ENCODE data around the gene EEF2K. TPM values are rescaled to one million over a fixed set of nuclear protein-coding genes. Genes with fewer than 3 reads are reported as not detected.
A peak's percentile ranks its signal among the peaks of the same experiment; 100 is the strongest.

The EEF2K gene
- polyA plus RNA-seq, 4 donors, result 2.4 to 23.5 (median 5.8) TPM

DNA sequence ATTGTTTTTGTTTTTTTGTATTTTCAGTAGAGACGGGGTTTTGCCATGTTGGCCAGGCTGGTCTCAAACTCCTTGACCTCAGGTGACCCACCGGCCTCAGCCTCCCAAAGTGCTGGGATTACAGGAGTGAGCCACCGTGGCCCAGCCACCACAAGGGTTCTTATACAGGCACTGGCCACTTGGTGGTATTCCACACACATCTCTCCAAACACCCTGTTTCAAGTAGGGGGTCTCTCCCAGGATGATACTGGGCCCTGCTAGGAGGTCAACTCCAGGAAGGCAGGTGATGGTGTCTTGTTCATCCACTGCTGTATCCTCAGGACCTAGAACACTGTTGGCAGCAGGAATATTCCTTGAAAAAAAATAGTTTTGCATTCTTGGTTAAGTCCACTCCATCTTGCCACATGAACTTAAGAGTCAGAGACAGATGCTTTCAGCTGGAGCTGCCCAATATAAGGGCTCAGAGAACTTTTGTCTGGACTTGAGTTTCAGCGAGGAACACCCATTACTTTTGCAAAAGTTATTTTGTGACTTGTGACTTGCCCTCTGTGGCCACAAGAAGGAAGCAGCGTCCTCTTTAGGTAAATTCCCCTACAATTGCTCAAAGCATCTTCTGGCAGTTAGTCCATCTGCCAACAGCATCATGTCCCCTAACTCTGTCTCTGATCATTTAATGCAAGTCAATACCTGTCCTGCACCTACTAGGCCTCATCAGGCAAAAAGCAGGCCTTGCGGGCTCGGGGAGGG is 7.4 kb upstream of the EEF2K start:
- no peak for FAIRE-seq
- WGBS, 3 donors, result 75 to 79% (median 78%) methylated on average over 7 of the region's 7 CpGs
- Histone ChIP-seq H3K9me3 (ENCODE audit: control insufficient read depth in 2 of 2, insufficient read depth in 1 of 2, low read depth in 1 of 2, low read length in 1 of 2) (no peaks in the 10 kb centered on the region), H3K36me3 (ENCODE audit: control insufficient read depth in 3 of 3, insufficient read depth in 2 of 3, low read depth in 1 of 3, low read length in 3 of 3) (no peaks in the 10 kb centered on the region), H3K27me3 (ENCODE audit: control insufficient read depth in 3 of 3, insufficient read depth in 3 of 3, low read length in 3 of 3) (no peaks in the 10 kb centered on the region), H3K4me3 (ENCODE audit: low read depth in 1 of 3, low read length in 3 of 3) (no peak overlapping the region), H3K4me1 (ENCODE audit: control insufficient read depth in 3 of 3, insufficient read depth in 2 of 3, low read depth in 1 of 3, low read length in 2 of 3) (peaks cover 0 to 2% (median 0%) of the 10 kb centered on the region in 3 donors), H3K27ac (ENCODE audit: low read depth in 1 of 3, low read length in 2 of 3) (peak overlapping the region in 1 of 3 donors; percentile 58)
- DNase-seq, result no peak

DNA sequence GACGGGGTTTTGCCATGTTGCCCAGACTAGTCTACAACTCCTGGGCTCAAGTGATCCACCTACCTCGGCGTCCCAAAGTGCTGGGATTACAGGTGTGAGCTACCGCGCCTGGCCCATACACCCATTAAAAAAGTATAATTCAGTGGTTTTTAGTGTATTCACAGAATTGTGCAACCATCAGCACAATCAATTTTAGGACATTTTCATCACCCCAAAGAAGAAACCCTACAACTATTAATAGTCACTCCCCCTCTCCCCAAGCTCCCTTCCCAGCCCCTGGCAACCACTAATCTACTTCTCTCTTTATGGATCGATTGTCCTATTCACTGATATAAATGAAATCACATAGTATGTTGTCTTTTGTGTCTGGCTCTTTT is 3.8 kb upstream of the EEF2K start:
- FAIRE-seq, result no peak
- no peaks in the 10 kb centered on the region for H3K9me3 ChIP-seq (ENCODE audit: control insufficient read depth in 2 of 2, insufficient read depth in 1 of 2, low read depth in 1 of 2, low read length in 1 of 2)
- H3K4me1 ChIP-seq (ENCODE audit: control insufficient read depth in 3 of 3, insufficient read depth in 2 of 3, low read depth in 1 of 3, low read length in 2 of 3), result peaks cover 0 to 9% (median 0%) of the 10 kb centered on the region in 3 donors
- H3K27me3 ChIP-seq (ENCODE audit: control insufficient read depth in 3 of 3, insufficient read depth in 3 of 3, low read length in 3 of 3), result no peaks in the 10 kb centered on the region
- DNase-seq, result no peak
- no peaks in the 10 kb centered on the region for H3K36me3 ChIP-seq (ENCODE audit: control insufficient read depth in 3 of 3, insufficient read depth in 2 of 3, low read depth in 1 of 3, low read length in 3 of 3)
- H3K4me3 ChIP-seq (ENCODE audit: low read depth in 1 of 3, low read length in 3 of 3), result no peak overlapping the region
- WGBS, 3 donors, result 78 to 92% (median 82%) methylated on average over 6 of the region's 6 CpGs
- H3K27ac ChIP-seq (ENCODE audit: low read depth in 1 of 3, low read length in 2 of 3), result peak overlapping the region in 1 of 3 donors; percentile 23

DNA sequence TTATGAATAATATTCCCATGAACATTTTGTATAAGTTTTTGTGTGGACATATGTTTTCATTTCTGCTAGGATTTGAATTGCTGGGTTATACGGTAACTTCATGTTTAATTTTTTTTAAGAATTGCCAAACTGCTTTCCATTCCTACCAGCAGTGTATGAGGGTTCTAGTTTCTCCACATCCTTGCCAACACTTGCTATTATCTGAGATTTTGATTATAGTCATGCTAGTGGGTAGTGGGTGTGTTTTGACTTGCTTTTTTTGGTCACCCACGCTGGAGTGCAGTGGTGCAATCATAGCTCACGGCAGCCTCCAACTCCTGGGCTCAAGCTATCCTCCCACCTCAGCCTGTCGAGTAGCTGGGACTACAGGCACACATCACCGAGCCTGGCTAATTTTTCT is 3.0 kb upstream of the EEF2K start:
- DNase-seq (no peak), FAIRE-seq (no peak)
- 85 to 90% (median 89%) methylated on average over 5 of the region's 5 CpGs for WGBS, 3 donors
- Histone ChIP-seq H3K4me1 (ENCODE audit: control insufficient read depth in 3 of 3, insufficient read depth in 2 of 3, low read depth in 1 of 3, low read length in 2 of 3) (peaks cover 0 to 9% (median 5%) of the 10 kb centered on the region in 3 donors), H3K27me3 (ENCODE audit: control insufficient read depth in 3 of 3, insufficient read depth in 3 of 3, low read length in 3 of 3) (no peaks in the 10 kb centered on the region), H3K27ac (ENCODE audit: low read depth in 1 of 3, low read length in 2 of 3) (no peak overlapping the region), H3K4me3 (ENCODE audit: low read depth in 1 of 3, low read length in 3 of 3) (no peak overlapping the region), H3K9me3 (ENCODE audit: control insufficient read depth in 2 of 2, insufficient read depth in 1 of 2, low read depth in 1 of 2, low read length in 1 of 2) (no peaks in the 10 kb centered on the region), H3K36me3 (ENCODE audit: control insufficient read depth in 3 of 3, insufficient read depth in 2 of 3, low read depth in 1 of 3, low read length in 3 of 3) (peaks cover 0 to 2% (median 0%) of the 10 kb centered on the region in 3 donors)

DNA sequence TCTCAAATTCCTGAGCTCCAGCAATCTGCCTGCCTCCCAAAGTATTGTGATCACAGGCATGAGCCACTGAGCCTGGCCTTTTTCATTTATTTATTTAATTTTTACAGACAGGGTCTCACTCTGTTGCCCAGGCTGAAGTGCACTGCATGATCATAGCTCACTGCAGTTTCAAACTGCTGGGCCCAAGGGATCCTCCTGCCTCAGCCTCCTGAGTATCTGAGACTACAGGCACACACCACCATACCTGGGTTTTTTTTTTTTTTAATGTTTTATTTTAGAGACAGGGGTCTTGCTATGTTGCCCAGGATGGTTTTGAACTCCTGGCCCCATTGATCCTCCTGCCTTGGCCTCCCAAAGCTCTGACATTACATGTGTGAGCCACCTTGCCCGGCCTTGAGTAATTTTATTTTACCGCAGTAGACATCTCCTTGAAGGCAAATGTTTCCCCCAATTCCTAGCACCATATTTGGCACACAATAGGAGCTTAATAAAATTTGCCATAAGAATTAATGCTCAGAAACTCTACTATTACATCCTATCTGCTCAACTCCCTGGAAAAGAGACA is 1.9 kb upstream of the EEF2K start:
- Histone ChIP-seq H3K4me3 (ENCODE audit: low read depth in 1 of 3, low read length in 3 of 3) (no peak overlapping the region), H3K27ac (ENCODE audit: low read depth in 1 of 3, low read length in 2 of 3) (no peak overlapping the region), H3K27me3 (ENCODE audit: control insufficient read depth in 3 of 3, insufficient read depth in 3 of 3, low read length in 3 of 3) (no peaks in the 10 kb centered on the region), H3K9me3 (ENCODE audit: control insufficient read depth in 2 of 2, insufficient read depth in 1 of 2, low read depth in 1 of 2, low read length in 1 of 2) (no peaks in the 10 kb centered on the region), H3K36me3 (ENCODE audit: control insufficient read depth in 3 of 3, insufficient read depth in 2 of 3, low read depth in 1 of 3, low read length in 3 of 3) (peaks cover 0 to 3% (median 0%) of the 10 kb centered on the region in 3 donors), H3K4me1 (ENCODE audit: control insufficient read depth in 3 of 3, insufficient read depth in 2 of 3, low read depth in 1 of 3, low read length in 2 of 3) (peaks cover 0 to 9% (median 5%) of the 10 kb centered on the region in 3 donors)
- DNase-seq, result no peak
- FAIRE-seq, result no peak
- WGBS, 3 donors, result 96 to 100% (median 99%) methylated on average over 2 of the region's 2 CpGs

DNA sequence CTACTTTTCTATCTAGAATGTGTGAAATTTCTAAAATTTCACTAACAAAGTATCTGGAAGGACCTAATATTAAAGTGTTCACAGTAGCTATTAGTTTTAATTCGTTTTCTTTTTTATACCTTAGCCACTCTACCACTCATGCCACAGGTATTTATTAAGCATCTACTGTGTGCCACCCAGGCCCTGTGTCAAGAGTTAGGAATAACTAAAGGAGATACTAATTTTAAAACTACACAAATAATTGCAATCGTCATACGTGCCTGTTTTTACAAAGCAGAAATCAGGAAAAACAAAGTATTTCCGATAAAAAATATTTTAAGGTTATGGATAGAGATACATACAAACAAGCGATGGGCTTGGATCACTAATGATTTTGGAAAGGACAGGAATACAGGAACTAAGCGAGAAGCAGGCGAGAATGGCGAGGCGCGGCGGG is 483 bp upstream of the EEF2K start:
- Histone ChIP-seq H3K27ac (ENCODE audit: low read depth in 1 of 3, low read length in 2 of 3) (peak overlapping the region; percentile 5 to 91 (median 89)), H3K4me1 (ENCODE audit: control insufficient read depth in 3 of 3, insufficient read depth in 2 of 3, low read depth in 1 of 3, low read length in 2 of 3) (peaks cover 0 to 9% (median 5%) of the 10 kb centered on the region in 3 donors), H3K36me3 (ENCODE audit: control insufficient read depth in 3 of 3, insufficient read depth in 2 of 3, low read depth in 1 of 3, low read length in 3 of 3) (peaks cover 0 to 14% (median 0%) of the 10 kb centered on the region in 3 donors), H3K27me3 (ENCODE audit: control insufficient read depth in 3 of 3, insufficient read depth in 3 of 3, low read length in 3 of 3) (no peaks in the 10 kb centered on the region), H3K4me3 (ENCODE audit: low read depth in 1 of 3, low read length in 3 of 3) (peak overlapping the region in 2 of 3 donors; percentile 44 to 78), H3K9me3 (ENCODE audit: control insufficient read depth in 2 of 2, insufficient read depth in 1 of 2, low read depth in 1 of 2, low read length in 1 of 2) (no peaks in the 10 kb centered on the region)
- WGBS, 3 donors, result 3 to 8% (median 7%) methylated on average over 11 of the region's 11 CpGs
- no peak for FAIRE-seq
- no peak for DNase-seq

DNA sequence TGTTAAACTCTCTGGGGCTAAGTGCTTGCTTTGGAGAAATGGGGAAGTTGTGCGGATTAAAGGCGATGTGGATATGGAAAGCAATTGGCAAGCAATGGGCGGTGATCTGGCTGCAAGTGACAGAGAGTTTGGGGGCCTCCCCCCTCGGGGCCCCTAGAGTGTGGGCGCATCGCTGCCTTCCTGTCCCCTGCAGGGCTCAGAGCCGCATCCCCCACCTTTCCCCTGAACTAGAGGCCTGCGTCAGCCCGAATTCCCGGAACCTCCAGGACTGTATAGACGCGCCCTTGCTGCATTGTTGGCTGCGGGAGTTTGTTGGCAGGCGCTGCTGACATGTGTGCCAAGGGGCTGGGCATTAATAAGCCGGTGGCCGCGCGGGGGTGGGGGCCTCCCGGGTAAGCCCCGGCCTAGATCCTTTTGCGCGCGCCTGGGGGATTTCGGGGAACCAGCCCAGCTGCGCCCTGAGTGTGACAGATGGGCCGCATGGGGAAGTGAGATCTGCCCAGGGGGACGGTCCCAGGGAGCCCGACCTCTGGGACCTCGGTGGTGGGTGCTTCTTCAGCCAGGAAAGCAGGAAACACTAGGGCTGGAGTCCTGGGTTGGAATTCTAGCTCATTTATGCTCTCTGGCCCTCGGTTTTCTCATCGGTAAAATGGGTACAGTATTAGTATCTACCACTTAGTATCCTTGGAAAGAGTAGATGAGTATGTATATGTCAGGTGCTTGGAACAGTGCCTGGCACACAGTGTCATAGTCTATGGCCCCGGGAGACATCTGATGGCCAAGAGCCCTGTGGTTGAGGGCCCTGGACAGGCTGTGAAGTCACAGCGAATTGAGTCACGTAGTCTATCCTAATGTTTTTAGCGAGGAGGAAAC is 1.0 kb downstream of the EEF2K start:
- DNase-seq (peak; percentile 62 to 71), FAIRE-seq (no peak)
- H3K4me3 ChIP-seq (ENCODE audit: low read depth in 1 of 3, low read length in 3 of 3), result peak overlapping the region; percentile 72 to 87 (median 78)
- 7 to 10% (median 8%) methylated on average over 33 to 35 of the region's 35 CpGs for WGBS, 3 donors
- H3K27me3 ChIP-seq (ENCODE audit: control insufficient read depth in 3 of 3, insufficient read depth in 3 of 3, low read length in 3 of 3), result no peaks in the 10 kb centered on the region
- H3K4me1 ChIP-seq (ENCODE audit: control insufficient read depth in 3 of 3, insufficient read depth in 2 of 3, low read depth in 1 of 3, low read length in 2 of 3), result peaks cover 0 to 9% (median 5%) of the 10 kb centered on the region in 3 donors
- no peaks in the 10 kb centered on the region for H3K9me3 ChIP-seq (ENCODE audit: control insufficient read depth in 2 of 2, insufficient read depth in 1 of 2, low read depth in 1 of 2, low read length in 1 of 2)
- H3K36me3 ChIP-seq (ENCODE audit: control insufficient read depth in 3 of 3, insufficient read depth in 2 of 3, low read depth in 1 of 3, low read length in 3 of 3), result peaks cover 0 to 24% (median 0%) of the 10 kb centered on the region in 3 donors
- peak overlapping the region in 2 of 3 donors; percentile 88 to 89 for H3K27ac ChIP-seq (ENCODE audit: low read depth in 1 of 3, low read length in 2 of 3)

DNA sequence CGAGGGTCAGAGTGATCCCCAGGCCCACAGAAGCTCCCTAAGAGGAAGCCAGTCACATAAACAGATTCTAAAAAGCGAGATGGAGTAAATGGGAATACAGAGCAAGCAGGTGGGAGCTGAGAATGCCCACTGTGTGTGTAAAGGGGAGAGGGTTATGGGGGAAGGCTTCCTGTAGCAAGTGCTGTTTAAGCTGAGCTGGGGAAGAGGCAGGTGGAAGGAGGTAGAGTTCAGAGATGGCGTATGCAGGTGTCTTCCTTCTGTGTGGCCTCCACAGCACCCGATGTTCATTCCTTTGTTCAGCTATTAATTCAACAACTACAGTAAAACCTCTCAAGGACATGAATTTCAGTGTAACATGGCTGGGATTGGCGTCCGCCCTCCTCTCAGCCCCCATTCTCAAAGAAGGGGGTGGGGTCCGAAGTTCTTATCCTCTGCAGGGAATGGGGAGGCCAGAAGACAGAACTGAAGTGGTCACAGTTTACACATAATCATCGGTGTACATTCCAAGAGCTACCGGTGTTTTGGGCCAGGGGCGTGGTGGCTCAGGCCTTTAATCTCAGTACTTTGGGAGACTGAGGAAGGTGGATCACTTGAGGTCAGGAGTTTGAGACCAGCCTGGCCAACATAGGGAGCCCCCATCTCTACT is 1.8 kb downstream of the EEF2K start:
- FAIRE-seq (no peak), DNase-seq (no peak)
- Histone ChIP-seq H3K36me3 (ENCODE audit: control insufficient read depth in 3 of 3, insufficient read depth in 2 of 3, low read depth in 1 of 3, low read length in 3 of 3) (peaks cover 0 to 31% (median 0%) of the 10 kb centered on the region in 3 donors), H3K4me1 (ENCODE audit: control insufficient read depth in 3 of 3, insufficient read depth in 2 of 3, low read depth in 1 of 3, low read length in 2 of 3) (peaks cover 0 to 9% (median 5%) of the 10 kb centered on the region in 3 donors), H3K4me3 (ENCODE audit: low read depth in 1 of 3, low read length in 3 of 3) (peak overlapping the region; percentile 72 to 87 (median 78)), H3K9me3 (ENCODE audit: control insufficient read depth in 2 of 2, insufficient read depth in 1 of 2, low read depth in 1 of 2, low read length in 1 of 2) (no peaks in the 10 kb centered on the region), H3K27me3 (ENCODE audit: control insufficient read depth in 3 of 3, insufficient read depth in 3 of 3, low read length in 3 of 3) (no peaks in the 10 kb centered on the region), H3K27ac (ENCODE audit: low read depth in 1 of 3, low read length in 2 of 3) (peak overlapping the region in 1 of 3 donors; percentile 89)
- WGBS, 3 donors, result 59 to 67% (median 59%) methylated on average over 10 of the region's 10 CpGs

DNA sequence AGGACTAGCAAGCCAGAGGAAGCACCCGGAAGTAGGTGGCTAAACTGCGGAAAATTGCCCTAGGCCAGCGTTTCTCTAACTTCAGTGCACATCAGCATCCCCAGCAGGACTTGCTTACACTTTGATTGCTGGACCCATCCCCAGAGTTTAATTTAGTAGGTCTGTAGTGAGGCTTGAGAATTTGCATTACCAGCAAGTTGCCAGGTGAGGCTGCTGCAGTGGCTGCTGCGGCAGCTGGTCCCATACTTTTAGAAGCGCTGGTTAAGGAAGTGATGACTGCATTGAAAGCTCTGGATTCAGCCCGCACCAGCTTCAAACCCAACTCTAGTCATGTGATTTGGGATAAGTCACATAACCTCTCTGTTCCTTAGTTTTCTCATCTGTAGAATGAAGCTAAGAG is 4.2 kb downstream of the EEF2K start:
- Histone ChIP-seq H3K4me1 (ENCODE audit: control insufficient read depth in 3 of 3, insufficient read depth in 2 of 3, low read depth in 1 of 3, low read length in 2 of 3) (peaks cover 0 to 5% (median under 1%) of the 10 kb centered on the region in 3 donors), H3K36me3 (ENCODE audit: control insufficient read depth in 3 of 3, insufficient read depth in 2 of 3, low read depth in 1 of 3, low read length in 3 of 3) (peaks cover 0 to 50% (median 0%) of the 10 kb centered on the region in 3 donors), H3K4me3 (ENCODE audit: low read depth in 1 of 3, low read length in 3 of 3) (no peak overlapping the region), H3K9me3 (ENCODE audit: control insufficient read depth in 2 of 2, insufficient read depth in 1 of 2, low read depth in 1 of 2, low read length in 1 of 2) (no peaks in the 10 kb centered on the region), H3K27ac (ENCODE audit: low read depth in 1 of 3, low read length in 2 of 3) (no peak overlapping the region), H3K27me3 (ENCODE audit: control insufficient read depth in 3 of 3, insufficient read depth in 3 of 3, low read length in 3 of 3) (no peaks in the 10 kb centered on the region)
- no peak for DNase-seq
- FAIRE-seq, result no peak
- 92 to 97% (median 95%) methylated on average over 6 of the region's 6 CpGs for WGBS, 3 donors

Measured in small intestine (tissue), 7 donors.